HFFc6 (cell line): ENCODE results near the gene CFTR. TPM values are rescaled to one million over a fixed set of nuclear protein-coding genes. Genes with fewer than 3 reads are reported as not detected.

Experiments
- DNase-seq: peaks from one replicate; pipeline ENCODE4 v3.0.0-alpha.2; 2018
- H3K27ac Mint-ChIP-seq: 2 replicates; pipeline ENCODE4 v1.8.0; 2020; ENCODE audit warnings: mild to moderate bottlenecking, mixed read lengths
- H3K27me3 Mint-ChIP-seq: 2 replicates; pipeline ENCODE4 v1.8.0; 2021; ENCODE audit warnings: mild to moderate bottlenecking, moderate library complexity, mixed read lengths; ENCODE audit not compliant: insufficient read depth
- H3K36me3 Mint-ChIP-seq: 2 replicates; pipeline ENCODE4 v1.8.0; 2021; ENCODE audit warnings: low read depth, mixed read lengths
- H3K4me1 Mint-ChIP-seq: 2 replicates; pipeline ENCODE4 v1.8.0; 2020; ENCODE audit warnings: low read depth, mixed read lengths
- H3K4me3 Mint-ChIP-seq: 2 replicates; pipeline ENCODE4 v1.8.0; 2020; ENCODE audit warnings: mild to moderate bottlenecking, moderate library complexity, mixed read lengths
- H3K9me3 Mint-ChIP-seq: 2 replicates; pipeline ENCODE4 v1.8.0; 2020; ENCODE audit warnings: mild to moderate bottlenecking, mixed read lengths
- total RNA-seq, 6 experiments: library from RNA; stranded (reverse); fragmentation: NEBNext Ultra II Directional; extraction: Animal tissue kit (Norgen Biotek cat#: 25700); gene quantifications; 2 replicates in 1 of 6; 3 replicates in 5 of 6; pipeline ENCODE4 v1.2.3, GENCODE V29; 2021
- TF ChIP-seq, protein P1 (sequence below): fragments of 200-600 bp; sonication (generic); IDR thresholded peaks from 2 replicates; pipeline ENCODE4 v1.5.0; 2021; ENCODE audit warnings: antibody characterized with exemption, mild to moderate bottlenecking

CFTR gene
- total RNA-seq, 6 experiments from 2014 or later: not detected

- Mint-ChIP-seq H3K9me3 (peaks cover 34% of the 10 kb centered on the region), H3K36me3 (no peaks in the 10 kb centered on the region), H3K4me3 (no peak overlapping the region), H3K27ac (no peak overlapping the region), H3K27me3 (no peaks in the 10 kb centered on the region), H3K4me1 (no peaks in the 10 kb centered on the region)
- DNase-seq: no peak
- TF ChIP-seq, protein P1, sequence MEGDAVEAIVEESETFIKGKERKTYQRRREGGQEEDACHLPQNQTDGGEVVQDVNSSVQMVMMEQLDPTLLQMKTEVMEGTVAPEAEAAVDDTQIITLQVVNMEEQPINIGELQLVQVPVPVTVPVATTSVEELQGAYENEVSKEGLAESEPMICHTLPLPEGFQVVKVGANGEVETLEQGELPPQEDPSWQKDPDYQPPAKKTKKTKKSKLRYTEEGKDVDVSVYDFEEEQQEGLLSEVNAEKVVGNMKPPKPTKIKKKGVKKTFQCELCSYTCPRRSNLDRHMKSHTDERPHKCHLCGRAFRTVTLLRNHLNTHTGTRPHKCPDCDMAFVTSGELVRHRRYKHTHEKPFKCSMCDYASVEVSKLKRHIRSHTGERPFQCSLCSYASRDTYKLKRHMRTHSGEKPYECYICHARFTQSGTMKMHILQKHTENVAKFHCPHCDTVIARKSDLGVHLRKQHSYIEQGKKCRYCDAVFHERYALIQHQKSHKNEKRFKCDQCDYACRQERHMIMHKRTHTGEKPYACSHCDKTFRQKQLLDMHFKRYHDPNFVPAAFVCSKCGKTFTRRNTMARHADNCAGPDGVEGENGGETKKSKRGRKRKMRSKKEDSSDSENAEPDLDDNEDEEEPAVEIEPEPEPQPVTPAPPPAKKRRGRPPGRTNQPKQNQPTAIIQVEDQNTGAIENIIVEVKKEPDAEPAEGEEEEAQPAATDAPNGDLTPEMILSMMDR: no peak
Measured at GRCh38 chr7:117659531-117660011, 179.7 kb downstream of the CFTR start.

GRCh38 chr7:117661328-117661727 is 181.5 kb downstream of the CFTR start:
- H3K36me3 Mint-ChIP-seq: no peaks in the 10 kb centered on the region
- no peak overlapping the region for H3K27ac Mint-ChIP-seq
- no peaks in the 10 kb centered on the region for H3K4me1 Mint-ChIP-seq
- H3K27me3 Mint-ChIP-seq: no peaks in the 10 kb centered on the region
- peaks cover 32% of the 10 kb centered on the region for H3K9me3 Mint-ChIP-seq
- no peak overlapping the region for H3K4me3 Mint-ChIP-seq
- no peak for DNase-seq
- TF ChIP-seq, protein P1: no peak

GRCh38 chr7:117664047-117664446 is 184.2 kb downstream of the CFTR start:
- no peak for DNase-seq
- no peak overlapping the region for H3K4me3 Mint-ChIP-seq
- peaks cover 1% of the 10 kb centered on the region; the same call in 1 of the 2 replicates for H3K27me3 Mint-ChIP-seq
- no peaks in the 10 kb centered on the region for H3K36me3 Mint-ChIP-seq
- no peak overlapping the region for H3K27ac Mint-ChIP-seq
- no peaks in the 10 kb centered on the region for H3K4me1 Mint-ChIP-seq
- peaks cover 33% of the 10 kb centered on the region for H3K9me3 Mint-ChIP-seq
- TF ChIP-seq, protein P1: no peak

DNA sequence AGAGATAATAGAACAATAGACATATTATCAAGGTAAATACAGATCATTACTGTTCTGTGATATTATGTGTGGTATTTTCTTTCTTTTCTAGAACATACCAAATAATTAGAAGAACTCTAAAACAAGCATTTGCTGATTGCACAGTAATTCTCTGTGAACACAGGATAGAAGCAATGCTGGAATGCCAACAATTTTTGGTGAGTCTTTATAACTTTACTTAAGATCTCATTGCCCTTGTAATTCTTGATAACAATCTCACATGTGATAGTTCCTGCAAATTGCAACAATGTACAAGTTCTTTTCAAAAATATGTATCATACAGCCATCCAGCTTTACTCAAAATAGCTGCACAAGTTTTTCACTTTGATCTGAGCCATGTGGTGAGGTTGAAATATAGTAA is 185.5 kb downstream of the CFTR start:
- H3K27me3 Mint-ChIP-seq: peaks cover 1% of the 10 kb centered on the region; the same call in 1 of the 2 replicates
- DNase-seq: no peak
- TF ChIP-seq, protein P1: no peak
- peaks cover 39% of the 10 kb centered on the region for H3K9me3 Mint-ChIP-seq
- H3K4me3 Mint-ChIP-seq: no peak overlapping the region
- no peaks in the 10 kb centered on the region for H3K4me1 Mint-ChIP-seq
- H3K36me3 Mint-ChIP-seq: no peaks in the 10 kb centered on the region
- no peak overlapping the region for H3K27ac Mint-ChIP-seq

- DNase-seq: no peak
- H3K4me3 Mint-ChIP-seq: no peak overlapping the region
- H3K4me1 Mint-ChIP-seq: no peaks in the 10 kb centered on the region
Measured at GRCh38 chr7:117666031-117666430, 186.2 kb downstream of the CFTR start.

More at GRCh38 chr7:117666031-117666430, 186.2 kb downstream of the CFTR start:
- Mint-ChIP-seq H3K36me3 (no peaks in the 10 kb centered on the region), H3K9me3 (peaks cover 41% of the 10 kb centered on the region), H3K27me3 (peaks cover 1% of the 10 kb centered on the region; the same call in 1 of the 2 replicates), H3K27ac (no peak overlapping the region)
- TF ChIP-seq, protein P1: no peak
